ENCODE data around the gene ANKRD49.

Gene ANKRD49

GRCh38 chr11:94515398-94515797 lies 21.6 kb downstream of the ANKRD49 start:
- no peak overlapping the region for H3K4me3 ChIP-seq (ENCODE audit: low read depth, low read length)
- DNase-seq (ENCODE audit: low read depth), result no peak
- TF ChIP-seq POLR2A (IDR thresholded peaks at IDR 0.05; ENCODE audit: extremely low read depth, insufficient read length) (no peak), MAX (IDR thresholded peaks at IDR 0.05; ENCODE audit: low read depth, low read length) (no peak), MYC (IDR thresholded peaks at IDR 0.05; ENCODE audit: low read depth, low read length) (no peak), CTCF (IDR thresholded peaks at IDR 0.05; ENCODE audit: low read depth, low read length) (no peak)

- no peak overlapping the region for H3K4me3 ChIP-seq (ENCODE audit: low read depth, low read length)
- TF ChIP-seq POLR2A (IDR thresholded peaks at IDR 0.05; ENCODE audit: extremely low read depth, insufficient read length) (no peak), MYC (IDR thresholded peaks at IDR 0.05; ENCODE audit: low read depth, low read length) (no peak), CTCF (IDR thresholded peaks at IDR 0.05; ENCODE audit: low read depth, low read length) (no peak), MAX (IDR thresholded peaks at IDR 0.05; ENCODE audit: low read depth, low read length) (no peak)
Measured at GRCh38 chr11:94516725-94517124, 22.9 kb downstream of the ANKRD49 start.

GRCh38 chr11:94518300-94518699 lies 24.5 kb downstream of the ANKRD49 start:
- H3K4me3 ChIP-seq (ENCODE audit: low read depth, low read length), result no peak overlapping the region
- no peak for DNase-seq (ENCODE audit: low read depth)
- TF ChIP-seq MAX (IDR thresholded peaks at IDR 0.05; ENCODE audit: low read depth, low read length) (no peak), MYC (IDR thresholded peaks at IDR 0.05; ENCODE audit: low read depth, low read length) (no peak), POLR2A (IDR thresholded peaks at IDR 0.05; ENCODE audit: extremely low read depth, insufficient read length) (no peak), CTCF (IDR thresholded peaks at IDR 0.05; ENCODE audit: low read depth, low read length) (no peak)

More at GRCh38 chr11:94516725-94517124, 22.9 kb downstream of the ANKRD49 start:
- DNase-seq (ENCODE audit: low read depth), result no peak

- peak; percentile 64 for DNase-seq (ENCODE audit: low read depth)
- TF ChIP-seq MYC (IDR thresholded peaks at IDR 0.05; ENCODE audit: low read depth, low read length), result no peak
- TF ChIP-seq CTCF (IDR thresholded peaks at IDR 0.05; ENCODE audit: low read depth, low read length), result peak; percentile 52
- TF ChIP-seq MAX (IDR thresholded peaks at IDR 0.05; ENCODE audit: low read depth, low read length), result no peak
- no peak for TF ChIP-seq POLR2A (IDR thresholded peaks at IDR 0.05; ENCODE audit: extremely low read depth, insufficient read length)
- H3K4me3 ChIP-seq (ENCODE audit: low read depth, low read length), result no peak overlapping the region
Measured at GRCh38 chr11:94519478-94520084, 25.8 kb downstream of the ANKRD49 start.

GRCh38 chr11:94521684-94522083 lies 27.9 kb downstream of the ANKRD49 start:
- TF ChIP-seq POLR2A (IDR thresholded peaks at IDR 0.05; ENCODE audit: extremely low read depth, insufficient read length) (no peak), CTCF (IDR thresholded peaks at IDR 0.05; ENCODE audit: low read depth, low read length) (peak; percentile 74)
- H3K4me3 ChIP-seq (ENCODE audit: low read depth, low read length), result no peak overlapping the region
- peak; percentile 63 for DNase-seq (ENCODE audit: low read depth)

- DNase-seq (ENCODE audit: low read depth), result no peak
- no peak overlapping the region for H3K4me3 ChIP-seq (ENCODE audit: low read depth, low read length)
- TF ChIP-seq MAX (IDR thresholded peaks at IDR 0.05; ENCODE audit: low read depth, low read length) (no peak), MYC (IDR thresholded peaks at IDR 0.05; ENCODE audit: low read depth, low read length) (no peak), CTCF (IDR thresholded peaks at IDR 0.05; ENCODE audit: low read depth, low read length) (no peak), POLR2A (IDR thresholded peaks at IDR 0.05; ENCODE audit: extremely low read depth, insufficient read length) (no peak)
Measured at GRCh38 chr11:94524341-94524740, 30.6 kb downstream of the ANKRD49 start.
